K562 (cell line): ENCODE results near the gene GRAMD4.

ENCODE experiments used
- ATF3 ChIP-seq, 2 experiments: fragments of 450-650 bp in 1 of 2; sonication (generic) in 1 of 2; formaldehyde crosslinking in 1 of 2; IDR thresholded peaks in 1 of 2; conservative IDR thresholded peaks in 1 of 2; 2 replicates each; pipeline versions ENCODE4 v1.6.1 to v1.8.1; 2016 to 2023; ENCODE audit warnings: mild to moderate bottlenecking in 2 of 2, moderate library complexity in 2 of 2, inconsistent platforms in 1 of 2, missing genetic modification reagents in 1 of 2
- EZH2 ChIP-seq: IDR thresholded peaks from 2 replicates; pipeline ENCODE4 v1.6.1; 2012; ENCODE audit warnings: low read depth, mild to moderate bottlenecking, inconsistent platforms, low read length, borderline replicate concordance
- FOXK2 ChIP-seq, 2 experiments: fragments of 450-650 bp; IDR thresholded peaks in 1 of 2; conservative IDR thresholded peaks in 1 of 2; 2 replicates each; pipeline ENCODE4 v1.6.1; 2016; ENCODE audit warnings: low read depth in 2 of 2, mild to moderate bottlenecking in 1 of 2
- HNRNPL ChIP-seq: fragments of 200-400 bp; formaldehyde crosslinking; IDR thresholded peaks from 2 replicates; pipeline ENCODE4 v1.6.1; 2017; ENCODE audit warnings: low read depth, mild to moderate bottlenecking, low read length
- RAD51 ChIP-seq: fragments of 450-650 bp; IDR thresholded peaks from 2 replicates; pipeline ENCODE4 v1.7.1; 2016; ENCODE audit warnings: low read depth, mild to moderate bottlenecking, borderline replicate concordance
- ZNF140 ChIP-seq: fragments of 250-450 bp; sonication (Bioruptor Pico); IDR thresholded peaks from 2 replicates; pipeline ENCODE4 v1.8.0; 2021; ENCODE audit warnings: moderate library complexity, mild to moderate bottlenecking, inconsistent platforms
- ZNF274 ChIP-seq: IDR thresholded peaks from 2 replicates; pipeline ENCODE4 v1.6.1; 2011; ENCODE audit warnings: low read depth, mild to moderate bottlenecking, low read length, moderate library complexity, borderline replicate concordance
- TF ChIP-seq, protein P1 (sequence below): fragments of 450-650 bp; IDR thresholded peaks from 2 replicates; pipeline ENCODE4 v1.6.1; 2016; ENCODE audit warnings: low read depth

DNA sequence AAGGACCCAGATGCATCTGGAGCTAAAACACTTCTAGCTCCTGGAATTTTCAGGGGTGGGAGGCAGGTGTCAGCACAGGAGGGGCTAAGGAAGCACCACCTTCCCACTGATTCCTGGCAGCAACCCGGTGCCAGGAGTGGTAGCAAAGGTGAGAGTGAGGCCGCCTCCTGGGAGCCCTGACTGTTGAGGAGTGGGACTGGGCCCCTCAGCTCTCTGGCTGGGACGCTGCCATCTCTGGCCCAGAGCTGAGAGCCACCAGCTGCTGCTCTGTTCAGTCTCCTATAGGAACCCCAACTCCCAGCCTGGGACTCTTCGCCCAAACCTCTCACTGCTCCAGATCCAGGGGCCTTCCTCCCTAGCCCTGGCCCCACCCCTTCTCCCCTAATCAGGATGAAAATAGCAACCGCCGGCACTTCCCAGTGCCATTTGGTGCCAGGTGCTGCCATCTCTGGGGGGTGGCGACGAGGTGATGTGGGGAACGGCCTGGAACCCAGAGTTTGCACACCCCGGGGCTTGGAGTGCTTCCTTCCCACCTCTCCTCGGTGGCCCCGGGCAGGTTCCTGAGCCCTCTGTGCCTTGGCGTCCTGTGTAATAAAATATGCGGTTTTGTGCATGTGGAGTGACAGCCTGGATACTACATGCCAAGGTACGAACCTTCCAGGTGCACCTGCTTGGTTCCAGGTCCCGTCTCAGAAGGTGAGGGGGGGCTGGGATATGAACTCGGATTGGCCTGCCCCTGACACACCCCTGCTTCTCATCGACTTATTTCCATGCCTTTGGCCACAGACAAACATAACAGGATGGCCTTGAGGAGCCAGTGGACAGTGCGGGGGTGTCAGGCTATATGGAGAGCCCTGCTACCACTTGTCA, 47.0 kb upstream of the GRAMD4 start:
- TF ChIP-seq ATF3 (IDR thresholded peaks at IDR 0.05) (no peak), ATF3 (CRISPR knock-in tag; conservative IDR thresholded peaks at IDR 0.05) (no peak), ZNF140 (CRISPR knock-in tag) (no peak), RAD51 (no peak), EZH2 (no peak), ZNF274 (no peak), HNRNPL (no peak), FOXK2 (conservative IDR thresholded peaks at IDR 0.05 in 1 of 2, IDR thresholded peaks at IDR 0.05 in 1 of 2; ENCODE audit: low read depth in 2 of 2) (no peak)
- TF ChIP-seq, protein P1, sequence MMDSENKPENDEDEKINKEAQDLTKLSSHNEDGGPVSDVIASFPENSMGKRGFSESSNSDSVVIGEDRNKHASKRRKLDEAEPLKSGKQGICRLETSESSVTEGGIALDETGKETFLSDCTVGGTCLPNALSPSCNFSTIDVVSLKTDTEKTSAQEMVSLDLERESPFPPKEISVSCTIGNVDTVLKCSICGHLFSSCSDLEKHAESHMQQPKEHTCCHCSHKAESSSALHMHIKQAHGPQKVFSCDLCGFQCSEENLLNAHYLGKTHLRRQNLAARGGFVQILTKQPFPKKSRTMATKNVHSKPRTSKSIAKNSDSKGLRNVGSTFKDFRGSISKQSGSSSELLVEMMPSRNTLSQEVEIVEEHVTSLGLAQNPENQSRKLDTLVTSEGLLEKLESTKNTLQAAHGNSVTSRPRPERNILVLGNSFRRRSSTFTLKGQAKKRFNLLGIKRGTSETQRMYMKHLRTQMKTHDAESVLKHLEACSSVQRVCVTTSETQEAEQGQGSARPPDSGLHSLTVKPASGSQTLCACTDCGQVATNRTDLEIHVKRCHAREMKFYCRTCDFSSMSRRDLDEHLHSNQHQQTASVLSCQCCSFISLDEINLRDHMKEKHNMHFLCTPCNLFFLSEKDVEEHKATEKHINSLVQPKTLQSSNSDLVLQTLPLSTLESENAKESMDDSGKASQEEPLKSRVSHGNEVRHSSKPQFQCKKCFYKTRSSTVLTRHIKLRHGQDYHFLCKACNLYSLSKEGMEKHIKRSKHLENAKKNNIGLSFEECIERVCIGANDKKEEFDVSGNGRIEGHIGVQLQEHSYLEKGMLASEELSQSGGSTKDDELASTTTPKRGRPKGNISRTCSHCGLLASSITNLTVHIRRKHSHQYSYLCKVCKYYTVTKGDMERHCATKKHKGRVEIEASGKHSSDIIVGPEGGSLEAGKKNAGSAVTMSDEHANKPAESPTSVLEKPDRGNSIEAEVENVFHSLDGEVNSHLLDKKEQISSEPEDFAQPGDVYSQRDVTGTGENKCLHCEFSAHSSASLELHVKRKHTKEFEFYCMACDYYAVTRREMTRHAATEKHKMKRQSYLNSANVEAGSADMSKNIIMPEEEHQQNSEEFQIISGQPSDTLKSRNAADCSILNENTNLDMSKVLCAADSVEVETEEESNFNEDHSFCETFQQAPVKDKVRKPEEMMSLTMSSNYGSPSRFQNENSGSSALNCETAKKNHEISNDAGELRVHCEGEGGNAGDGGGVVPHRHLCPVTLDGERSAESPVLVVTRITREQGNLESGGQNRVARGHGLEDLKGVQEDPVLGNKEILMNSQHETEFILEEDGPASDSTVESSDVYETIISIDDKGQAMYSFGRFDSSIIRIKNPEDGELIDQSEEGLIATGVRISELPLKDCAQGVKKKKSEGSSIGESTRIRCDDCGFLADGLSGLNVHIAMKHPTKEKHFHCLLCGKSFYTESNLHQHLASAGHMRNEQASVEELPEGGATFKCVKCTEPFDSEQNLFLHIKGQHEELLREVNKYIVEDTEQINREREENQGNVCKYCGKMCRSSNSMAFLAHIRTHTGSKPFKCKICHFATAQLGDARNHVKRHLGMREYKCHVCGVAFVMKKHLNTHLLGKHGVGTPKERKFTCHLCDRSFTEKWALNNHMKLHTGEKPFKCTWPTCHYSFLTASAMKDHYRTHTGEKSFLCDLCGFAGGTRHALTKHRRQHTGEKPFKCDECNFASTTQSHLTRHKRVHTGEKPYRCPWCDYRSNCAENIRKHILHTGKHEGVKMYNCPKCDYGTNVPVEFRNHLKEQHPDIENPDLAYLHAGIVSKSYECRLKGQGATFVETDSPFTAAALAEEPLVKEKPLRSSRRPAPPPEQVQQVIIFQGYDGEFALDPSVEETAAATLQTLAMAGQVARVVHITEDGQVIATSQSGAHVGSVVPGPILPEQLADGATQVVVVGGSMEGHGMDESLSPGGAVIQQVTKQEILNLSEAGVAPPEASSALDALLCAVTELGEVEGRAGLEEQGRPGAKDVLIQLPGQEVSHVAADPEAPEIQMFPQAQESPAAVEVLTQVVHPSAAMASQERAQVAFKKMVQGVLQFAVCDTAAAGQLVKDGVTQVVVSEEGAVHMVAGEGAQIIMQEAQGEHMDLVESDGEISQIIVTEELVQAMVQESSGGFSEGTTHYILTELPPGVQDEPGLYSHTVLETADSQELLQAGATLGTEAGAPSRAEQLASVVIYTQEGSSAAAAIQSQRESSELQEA = no peak
